ENCODE results near the gene XPR1. TPM values are rescaled to one million over a fixed set of nuclear protein-coding genes. Genes with fewer than 3 reads are reported as not detected.

Gene XPR1
- total RNA-seq, 1 donor from 2014 or later, result 37.9 TPM

DNA sequence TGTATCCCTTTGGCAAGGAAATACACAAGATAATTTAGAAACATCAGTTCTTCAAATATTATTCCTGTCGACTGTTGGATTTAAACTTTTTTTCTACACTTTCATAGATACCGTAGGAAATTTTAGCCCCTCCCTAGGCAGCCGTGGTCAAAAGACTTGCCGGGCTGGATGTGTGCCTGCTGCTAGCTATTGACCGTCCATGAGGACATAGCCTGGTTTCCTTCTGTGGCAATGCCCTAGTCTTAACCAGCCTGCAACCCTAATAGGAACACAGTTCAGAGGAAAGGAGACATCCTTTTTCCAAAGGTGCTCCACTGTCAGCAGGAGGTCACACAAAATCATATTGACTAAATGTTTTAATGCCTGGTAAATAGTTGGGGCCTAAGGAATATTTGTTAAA is 260.4 kb downstream of the XPR1 start:
- no peak for DNase-seq (ENCODE audit: low spot score in 2 of 2, unreplicated experiment in 2 of 2)
- H3K36me3 Mint-ChIP-seq, result no peaks in the 10 kb centered on the region
- TF ChIP-seq CTCF (IDR thresholded peaks at IDR 0.05; ENCODE audit: unreplicated experiment), result no peak
- H3K4me3 Mint-ChIP-seq, result no peak overlapping the region
- H3K9me3 Mint-ChIP-seq, result no peaks in the 10 kb centered on the region
- no peak overlapping the region for H3K27ac Mint-ChIP-seq
- peaks cover 3% of the 10 kb centered on the region for H3K4me1 Mint-ChIP-seq
- H3K27me3 Mint-ChIP-seq (ENCODE audit: low read depth), result no peaks in the 10 kb centered on the region

GRCh38 chr1:180892675-180893074 is 260.9 kb downstream of the XPR1 start:
- no peak for TF ChIP-seq CTCF (IDR thresholded peaks at IDR 0.05; ENCODE audit: unreplicated experiment)
- Mint-ChIP-seq H3K4me3 (no peak overlapping the region), H3K27ac (no peak overlapping the region), H3K9me3 (no peaks in the 10 kb centered on the region), H3K27me3 (ENCODE audit: low read depth) (no peaks in the 10 kb centered on the region), H3K4me1 (peaks cover 3% of the 10 kb centered on the region), H3K36me3 (no peaks in the 10 kb centered on the region)
- no peak for DNase-seq (ENCODE audit: low spot score in 2 of 2, unreplicated experiment in 2 of 2)

DNA sequence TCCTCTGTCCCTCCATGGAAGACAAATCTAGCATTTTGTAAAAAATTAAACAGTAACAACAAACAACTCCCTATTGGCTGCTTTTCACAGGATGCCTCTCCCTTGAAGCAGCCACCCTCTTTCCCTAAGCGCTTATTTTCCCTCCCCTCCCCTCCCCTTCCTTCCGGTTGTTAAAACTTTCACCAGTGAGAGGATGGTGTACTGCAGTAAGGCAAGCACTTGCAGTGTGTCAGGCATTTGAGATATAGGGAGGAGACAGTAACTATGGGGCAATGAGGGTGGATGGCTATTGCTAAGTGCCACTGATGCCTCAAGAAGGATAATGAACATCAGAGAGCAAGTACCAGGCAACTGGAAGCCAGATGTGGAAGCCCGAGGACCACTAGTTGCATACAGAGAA is 261.8 kb downstream of the XPR1 start:
- H3K27ac Mint-ChIP-seq, result no peak overlapping the region
- peaks cover 7% of the 10 kb centered on the region for H3K4me1 Mint-ChIP-seq
- no peak overlapping the region for H3K4me3 Mint-ChIP-seq
- H3K36me3 Mint-ChIP-seq, result no peaks in the 10 kb centered on the region
- H3K27me3 Mint-ChIP-seq (ENCODE audit: low read depth), result no peaks in the 10 kb centered on the region
- DNase-seq (ENCODE audit: low spot score in 2 of 2, unreplicated experiment in 2 of 2), result no peak
- no peak for TF ChIP-seq CTCF (IDR thresholded peaks at IDR 0.05; ENCODE audit: unreplicated experiment)
- no peaks in the 10 kb centered on the region for H3K9me3 Mint-ChIP-seq

GRCh38 chr1:180896161-180896560 is 264.3 kb downstream of the XPR1 start:
- no peak for DNase-seq (ENCODE audit: low spot score in 2 of 2, unreplicated experiment in 2 of 2)
- H3K4me3 Mint-ChIP-seq, result no peak overlapping the region
- TF ChIP-seq CTCF (IDR thresholded peaks at IDR 0.05; ENCODE audit: unreplicated experiment), result no peak
- peaks cover 7% of the 10 kb centered on the region for H3K4me1 Mint-ChIP-seq
- H3K27me3 Mint-ChIP-seq (ENCODE audit: low read depth), result no peaks in the 10 kb centered on the region
- H3K27ac Mint-ChIP-seq, result no peak overlapping the region
- H3K9me3 Mint-ChIP-seq, result no peaks in the 10 kb centered on the region
- H3K36me3 Mint-ChIP-seq, result no peaks in the 10 kb centered on the region

- Mint-ChIP-seq H3K9me3 (no peaks in the 10 kb centered on the region), H3K27me3 (ENCODE audit: low read depth) (no peaks in the 10 kb centered on the region), H3K36me3 (no peaks in the 10 kb centered on the region), H3K4me3 (no peak overlapping the region), H3K4me1 (peaks cover 4% of the 10 kb centered on the region), H3K27ac (no peak overlapping the region)
- TF ChIP-seq CTCF (IDR thresholded peaks at IDR 0.05; ENCODE audit: unreplicated experiment), result no peak
- no peak for DNase-seq (ENCODE audit: low spot score in 2 of 2, unreplicated experiment in 2 of 2)
These were observed 266.8 kb downstream of the XPR1 start for GRCh38 chr1:180898441-180899219.
